ENCODE results near the gene ATP6V1G1.
A peak's percentile ranks its signal among the peaks of the same experiment; 100 is the strongest.

Gene ATP6V1G1

GRCh38 chr9:114616684-114617520 is 29.3 kb downstream of the ATP6V1G1 start:
- no peak overlapping the region for H3K4me3 ChIP-seq (ENCODE audit: low read depth, low read length)
- H3K27me3 ChIP-seq (replicated peaks): no peaks in the 10 kb centered on the region
- no peak for DNase-seq
- no peak for TF ChIP-seq CTCF (IDR thresholded peaks at IDR 0.05; ENCODE audit: low read depth, low read length, missing control alignments)
- H3K36me3 ChIP-seq (replicated peaks): no peaks in the 10 kb centered on the region
- in situ Hi-C loops (cut with HindIII; ENCODE audit: low pct_ligation_motif_present, low sequenced_read_pairs): no loop called here
- H3K27ac ChIP-seq: no peak overlapping the region

- in situ Hi-C loops (cut with HindIII; ENCODE audit: low pct_ligation_motif_present, low sequenced_read_pairs): no loop called here
- DNase-seq: no peak
- TF ChIP-seq CTCF (IDR thresholded peaks at IDR 0.05; ENCODE audit: low read depth, low read length, missing control alignments): no peak
- H3K27me3 ChIP-seq (replicated peaks): no peaks in the 10 kb centered on the region
- no peaks in the 10 kb centered on the region for H3K36me3 ChIP-seq (replicated peaks)
- no peak overlapping the region for H3K27ac ChIP-seq
- H3K4me3 ChIP-seq (ENCODE audit: low read depth, low read length): no peak overlapping the region
These were observed 31.7 kb downstream of the ATP6V1G1 start for GRCh38 chr9:114619191-114619761.

- no peak for DNase-seq
- in situ Hi-C loops (cut with HindIII; ENCODE audit: low pct_ligation_motif_present, low sequenced_read_pairs): no loop called here
- TF ChIP-seq CTCF (IDR thresholded peaks at IDR 0.05; ENCODE audit: low read depth, low read length, missing control alignments): no peak
- no peaks in the 10 kb centered on the region for H3K27me3 ChIP-seq (replicated peaks)
- H3K36me3 ChIP-seq (replicated peaks): no peaks in the 10 kb centered on the region
- no peak overlapping the region for H3K4me3 ChIP-seq (ENCODE audit: low read depth, low read length)
- no peak overlapping the region for H3K27ac ChIP-seq
These were observed 34.0 kb downstream of the ATP6V1G1 start for GRCh38 chr9:114621561-114621960.

GRCh38 chr9:114621975-114622609 is 34.5 kb downstream of the ATP6V1G1 start:
- H3K36me3 ChIP-seq (replicated peaks): peaks cover 5% of the 10 kb centered on the region

GRCh38 chr9:114624677-114625076 is 37.1 kb downstream of the ATP6V1G1 start:
- Histone ChIP-seq H3K4me3 (ENCODE audit: low read depth, low read length) (no peak overlapping the region), H3K27me3 (replicated peaks) (no peaks in the 10 kb centered on the region), H3K36me3 (replicated peaks) (peaks cover 7% of the 10 kb centered on the region), H3K27ac (no peak overlapping the region)
- no peak for TF ChIP-seq CTCF (IDR thresholded peaks at IDR 0.05; ENCODE audit: low read depth, low read length, missing control alignments)
- DNase-seq: no peak
- in situ Hi-C loops (cut with HindIII; ENCODE audit: low pct_ligation_motif_present, low sequenced_read_pairs): no loop called here

More at GRCh38 chr9:114621975-114622609, 34.5 kb downstream of the ATP6V1G1 start:
- Histone ChIP-seq H3K4me3 (ENCODE audit: low read depth, low read length) (no peak overlapping the region), H3K27ac (no peak overlapping the region), H3K27me3 (replicated peaks) (no peaks in the 10 kb centered on the region)
- peak; percentile 42 for DNase-seq
- no peak for TF ChIP-seq CTCF (IDR thresholded peaks at IDR 0.05; ENCODE audit: low read depth, low read length, missing control alignments)
- in situ Hi-C loops (cut with HindIII; ENCODE audit: low pct_ligation_motif_present, low sequenced_read_pairs): no loop called here

Measured in brain microvascular endothelial cell (primary cell).